GM12878 (cell line): ENCODE results near the gene FGGY. TPM values are rescaled to one million over a fixed set of nuclear protein-coding genes. Genes with fewer than 3 reads are reported as not detected.

Experiments used
- ATAC-seq: fragments of 200-7000 bp; cut with Tn5 transposase; 3 replicates; pipeline ENCODE4 v1.9.1; 2020; ENCODE audit warnings: mild to moderate bottlenecking, moderate library complexity
- BruUV-seq: library from RNA; stranded (reverse); fragments of 400-500 nt; replicated peaks from 2 replicates; lab custom pipeline; 2021; lab: Mats Ljungman, UMichigan
- CTCF ChIA-PET: fragments of 300-600 bp; sonication (Branson Sonifier 250); formaldehyde crosslinking; extraction: SDS; loops from one replicate; lab custom pipeline; 2021; ENCODE audit warnings: inconsistent platforms; lab: Yijun Ruan, JAX
- POLR2A ChIA-PET: fragments of 350-600 bp; formaldehyde crosslinking; extraction: SDS; loops from one replicate; lab custom pipeline; 2021; ENCODE audit warnings: inconsistent platforms; lab: Charles Lee
- RAD21 ChIA-PET: fragments of 300-600 bp; sonication (Branson Sonifier 250); formaldehyde crosslinking; loops from one replicate; lab custom pipeline; 2023; ENCODE audit warnings: antibody characterized with exemption; ENCODE audit not compliant: unreplicated experiment; lab: Charles Lee
- SMC1A ChIA-PET: fragments of 300-600 bp; sonication (Branson Sonifier 250); formaldehyde crosslinking; loops from one replicate; lab custom pipeline; 2023; ENCODE audit not compliant: unreplicated experiment, uncharacterized antibody; lab: Charles Lee
- DNase-seq: peaks from one replicate; pipeline ENCODE4 v3.0.0-alpha.2; 2011; ENCODE audit warnings: low read depth, low spot score
- FAIRE-seq: peaks from 3 replicates; lab custom pipeline; 2011; peaks lifted over from hg19 to GRCh38; lab: Jason Lieb, UNC
- H2AFZ ChIP-seq: 2 replicates; pipeline ENCODE4 v1.6.0; 2011; ENCODE audit warnings: low read depth, low read length, control low read depth; ENCODE audit not compliant: control insufficient read depth
- H3K27ac ChIP-seq: 2 replicates; pipeline ENCODE4 v1.5.1; 2011; ENCODE audit warnings: control low read depth; ENCODE audit not compliant: control insufficient read depth, insufficient read depth
- H3K27me3 ChIP-seq, 2 experiments: replicated peaks in 1 of 2; 2 replicates each; pipeline versions ENCODE4 v1.6.0 to v1.6.1; 2011; ENCODE audit warnings: low read length in 1 of 2; ENCODE audit not compliant: control insufficient read depth in 2 of 2, insufficient read depth in 2 of 2
- H3K36me3 ChIP-seq, 2 experiments: 2 replicates each; pipeline ENCODE4 v1.5.1; 2011; ENCODE audit warnings: low read length in 1 of 2; ENCODE audit not compliant: control insufficient read depth in 2 of 2, insufficient read depth in 2 of 2
- H3K4me1 ChIP-seq: 2 replicates; pipeline ENCODE4 v1.6.1; 2011; ENCODE audit warnings: mild to moderate bottlenecking, low read length, moderate library complexity, mixed read lengths; ENCODE audit not compliant: control insufficient read depth, insufficient read depth
- H3K4me2 ChIP-seq: 2 replicates; pipeline ENCODE4 v1.6.0; 2011; ENCODE audit warnings: control low read depth; ENCODE audit not compliant: control insufficient read depth, insufficient read depth
- H3K4me3 ChIP-seq: fragments of 200-600 bp; sonication (generic); 2 replicates; pipeline ENCODE4 v1.5.1; 2016
- H3K79me2 ChIP-seq: 2 replicates; pipeline ENCODE4 v1.6.0; 2011; ENCODE audit warnings: low read length; ENCODE audit not compliant: control insufficient read depth, insufficient read depth
- H3K9ac ChIP-seq: 2 replicates; pipeline ENCODE4 v1.8.0; 2011; ENCODE audit warnings: low read length, control low read depth, mixed read lengths; ENCODE audit not compliant: control insufficient read depth, insufficient read depth
- H3K9me3 ChIP-seq: replicated peaks from 3 replicates; pipeline ENCODE4 v1.5.1; 2011; ENCODE audit warnings: mild to moderate bottlenecking, low read length; ENCODE audit not compliant: control insufficient read depth, insufficient read depth
- H4K20me1 ChIP-seq: 2 replicates; pipeline ENCODE4 v1.6.0; 2011; ENCODE audit not compliant: control insufficient read depth, insufficient read depth
- BCL11A ChIP-seq: IDR thresholded peaks from 2 replicates; pipeline ENCODE4 v1.6.1; 2011; ENCODE audit warnings: low read depth, low read length
- BHLHE40 ChIP-seq, 2 experiments: fragments of 450-650 bp in 1 of 2; IDR thresholded peaks; 2 replicates each; pipeline ENCODE4 v1.6.1; 2011 to 2017; ENCODE audit warnings: low read depth in 2 of 2, borderline replicate concordance in 1 of 2, improper control_type of control experiment in 1 of 2, low read length in 1 of 2, mild to moderate bottlenecking in 1 of 2
- CHD1 ChIP-seq: IDR thresholded peaks from 2 replicates; pipeline ENCODE4 v1.6.1; 2012; ENCODE audit warnings: low read depth, low read length, improper control_type of control experiment
- GABPA ChIP-seq: IDR thresholded peaks from 2 replicates; pipeline ENCODE4 v1.6.1; 2014; ENCODE audit warnings: antibody characterized with exemption, low read depth, mild to moderate bottlenecking, inconsistent platforms
- NBN ChIP-seq: fragments of 450-650 bp; IDR thresholded peaks from 2 replicates; pipeline ENCODE4 v1.6.1; 2016
- NRF1 ChIP-seq: conservative IDR thresholded peaks from 2 replicates; pipeline ENCODE4 v1.6.1; 2011; ENCODE audit warnings: mild to moderate bottlenecking, low read depth, low read length, improper control_type of control experiment
- RCOR1 ChIP-seq: conservative IDR thresholded peaks from 2 replicates; pipeline ENCODE4 v1.6.1; 2012; ENCODE audit warnings: low read depth, low read length, improper control_type of control experiment
- STAT3 ChIP-seq: IDR thresholded peaks from 2 replicates; pipeline ENCODE4 v1.6.1; 2011; ENCODE audit warnings: low read depth, low read length, improper control_type of control experiment
- YY1 ChIP-seq: IDR thresholded peaks from 2 replicates; pipeline ENCODE4 v1.6.1; 2011; ENCODE audit warnings: low read depth, mild to moderate bottlenecking, low read length
- WGBS: methylation state at CpG from one replicate; pipeline ENCODE4 v1.1.6; 2016; ENCODE audit warnings: low lambda C conversion rate; ENCODE audit not compliant: insufficient replicate concordance, insufficient coverage; ENCODE audit errors: missing lambda C conversion rate; 5-methylcytosine and 5-hydroxymethylcytosine counted together
- in situ Hi-C: fragments of 300-500 bp; cut with MboI; formaldehyde crosslinking; loops from 9 replicates; pipeline ENCODE4 v1.14.3; 2018; ENCODE audit warnings: mixed read lengths
- intact Hi-C: fragments of 100-400 bp; cut with micrococcal nuclease; formaldehyde crosslinking; loops from one replicate; pipeline ENCODE4 v1.14.2; 2022; ENCODE audit not compliant: unreplicated experiment
- polyA plus RNA-seq, 11 experiments: library from polyadenylated mRNA; depleted of rRNA in 4 of 11; unstranded in 6 of 11; stranded (reverse) in 5 of 11; fragments of >200 nt; fragmentation: Nextera tagmentation in 4 of 11; fragmentation: Illumina TruSeq in 1 of 11; extraction: Ambion mirVana in 4 of 11; extraction: Trizol in 1 of 11; gene quantifications; 1 replicate in 1 of 11; 2 replicates in 10 of 11; pipeline versions ENCODE4 v1.2.1 to v1.2.3, GENCODE V29; 2011 to 2016; ENCODE audit warnings: inconsistent platforms in 2 of 11, missing spikeins in 2 of 11, low read depth in 1 of 11
- total RNA-seq, 4 experiments: library from RNA; depleted of rRNA in 3 of 4; stranded (reverse); fragments of >200 nt in 3 of 4; fragmentation: Illumina TruSeq in 1 of 4; extraction: Trizol in 1 of 4; gene quantifications; 2 replicates each; pipeline versions ENCODE4 v1.2.1 to v1.2.3, GENCODE V29; 2013 to 2021
- TF ChIP-seq, protein P1 (sequence below): fragments of 450-650 bp; IDR thresholded peaks from 2 replicates; pipeline ENCODE4 v1.6.1; 2017; ENCODE audit warnings: antibody characterized with exemption, mild to moderate bottlenecking, moderate library complexity
- TF ChIP-seq, protein P2 (sequence below): IDR thresholded peaks from 2 replicates; pipeline ENCODE4 v1.6.1; 2011; ENCODE audit warnings: low read depth, mild to moderate bottlenecking, low read length, moderate library complexity, borderline replicate concordance; ENCODE audit errors: extremely low read depth
- TF ChIP-seq, protein P3 (sequence below): fragments of 450-650 bp; IDR thresholded peaks from 2 replicates; pipeline ENCODE4 v1.6.1; 2017; ENCODE audit warnings: borderline replicate concordance
- TF ChIP-seq, protein P4 (sequence below): fragments of 450-650 bp; IDR thresholded peaks from 2 replicates; pipeline ENCODE4 v1.6.1; 2017; ENCODE audit warnings: mild to moderate bottlenecking, moderate library complexity

FGGY gene
- total and polyA plus RNA-seq, 10 of the 15 experiments (the other 5 are each of a cell fraction or from before 2014, with no cell fraction given), result 6.2 to 11.9 (median 7.5) TPM

DNA sequence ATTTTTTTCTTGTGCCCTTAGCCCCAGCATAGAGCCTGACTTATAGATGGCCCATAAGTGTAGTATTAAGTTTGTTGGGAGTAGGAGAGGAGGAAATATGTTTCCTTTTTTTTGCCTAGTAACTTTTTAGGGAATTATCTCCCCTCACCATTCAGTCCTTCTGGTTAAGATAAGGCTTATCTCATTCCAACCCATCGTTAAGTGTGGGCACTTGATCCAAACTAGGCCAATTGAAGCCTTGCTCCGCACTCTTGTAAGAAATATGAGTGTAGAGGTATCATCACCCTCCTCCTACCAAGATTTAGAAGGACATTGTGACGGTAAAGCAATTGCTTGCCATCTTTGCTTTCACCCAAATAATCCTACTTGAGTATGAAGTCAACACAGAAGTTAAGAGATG is 8.8 kb upstream of the FGGY start:
- WGBS, result 64% methylated on average over 3 of the region's 3 CpGs
- ChIA-PET RAD21 (no interaction called here), SMC1A (interaction anchor here (1.1 kb wide), 1 partner anchor 11 kb away, joined by 3 read pairs; no protein-coding TSS in a partner anchor)

More for the DNA sequence above, 8.8 kb upstream of the FGGY start:
- no peaks in the 10 kb centered on the region for H3K36me3 ChIP-seq
- H2AFZ ChIP-seq, result no peak overlapping the region
- ATAC-seq (no peak), FAIRE-seq (no peak), DNase-seq (no peak)
- ChIA-PET POLR2A (no interaction called here), CTCF (no interaction called here)
- in situ Hi-C loops (no loop called here), intact Hi-C loops (no loop called here)
- no peak overlapping the region for H3K4me2 ChIP-seq
- H3K9me3 ChIP-seq, result no peaks in the 10 kb centered on the region
- H3K79me2 ChIP-seq, result no peaks in the 10 kb centered on the region
- H3K4me1 ChIP-seq, result no peaks in the 10 kb centered on the region
- no TSS peak for BruUV-seq
- H3K9ac ChIP-seq, result no peak overlapping the region
- H3K27me3 ChIP-seq, result no peaks in the 10 kb centered on the region; a peak in 1 of 4 replicates
- TF ChIP-seq STAT3, result no peak
- TF ChIP-seq, protein P1, sequence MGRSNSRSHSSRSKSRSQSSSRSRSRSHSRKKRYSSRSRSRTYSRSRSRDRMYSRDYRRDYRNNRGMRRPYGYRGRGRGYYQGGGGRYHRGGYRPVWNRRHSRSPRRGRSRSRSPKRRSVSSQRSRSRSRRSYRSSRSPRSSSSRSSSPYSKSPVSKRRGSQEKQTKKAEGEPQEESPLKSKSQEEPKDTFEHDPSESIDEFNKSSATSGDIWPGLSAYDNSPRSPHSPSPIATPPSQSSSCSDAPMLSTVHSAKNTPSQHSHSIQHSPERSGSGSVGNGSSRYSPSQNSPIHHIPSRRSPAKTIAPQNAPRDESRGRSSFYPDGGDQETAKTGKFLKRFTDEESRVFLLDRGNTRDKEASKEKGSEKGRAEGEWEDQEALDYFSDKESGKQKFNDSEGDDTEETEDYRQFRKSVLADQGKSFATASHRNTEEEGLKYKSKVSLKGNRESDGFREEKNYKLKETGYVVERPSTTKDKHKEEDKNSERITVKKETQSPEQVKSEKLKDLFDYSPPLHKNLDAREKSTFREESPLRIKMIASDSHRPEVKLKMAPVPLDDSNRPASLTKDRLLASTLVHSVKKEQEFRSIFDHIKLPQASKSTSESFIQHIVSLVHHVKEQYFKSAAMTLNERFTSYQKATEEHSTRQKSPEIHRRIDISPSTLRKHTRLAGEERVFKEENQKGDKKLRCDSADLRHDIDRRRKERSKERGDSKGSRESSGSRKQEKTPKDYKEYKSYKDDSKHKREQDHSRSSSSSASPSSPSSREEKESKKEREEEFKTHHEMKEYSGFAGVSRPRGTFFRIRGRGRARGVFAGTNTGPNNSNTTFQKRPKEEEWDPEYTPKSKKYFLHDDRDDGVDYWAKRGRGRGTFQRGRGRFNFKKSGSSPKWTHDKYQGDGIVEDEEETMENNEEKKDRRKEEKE, result no peak
- TF ChIP-seq CHD1, result no peak
- no peak for TF ChIP-seq RCOR1
- TF ChIP-seq, protein P2, sequence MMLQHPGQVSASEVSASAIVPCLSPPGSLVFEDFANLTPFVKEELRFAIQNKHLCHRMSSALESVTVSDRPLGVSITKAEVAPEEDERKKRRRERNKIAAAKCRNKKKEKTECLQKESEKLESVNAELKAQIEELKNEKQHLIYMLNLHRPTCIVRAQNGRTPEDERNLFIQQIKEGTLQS, result no peak
- TF ChIP-seq BHLHE40 (IDR thresholded peaks at IDR 0.05; ENCODE audit: borderline replicate concordance in 1 of 2, low read depth in 2 of 2, low read length in 1 of 2), result no peak
- no peak for TF ChIP-seq BCL11A
- TF ChIP-seq, protein P3, sequence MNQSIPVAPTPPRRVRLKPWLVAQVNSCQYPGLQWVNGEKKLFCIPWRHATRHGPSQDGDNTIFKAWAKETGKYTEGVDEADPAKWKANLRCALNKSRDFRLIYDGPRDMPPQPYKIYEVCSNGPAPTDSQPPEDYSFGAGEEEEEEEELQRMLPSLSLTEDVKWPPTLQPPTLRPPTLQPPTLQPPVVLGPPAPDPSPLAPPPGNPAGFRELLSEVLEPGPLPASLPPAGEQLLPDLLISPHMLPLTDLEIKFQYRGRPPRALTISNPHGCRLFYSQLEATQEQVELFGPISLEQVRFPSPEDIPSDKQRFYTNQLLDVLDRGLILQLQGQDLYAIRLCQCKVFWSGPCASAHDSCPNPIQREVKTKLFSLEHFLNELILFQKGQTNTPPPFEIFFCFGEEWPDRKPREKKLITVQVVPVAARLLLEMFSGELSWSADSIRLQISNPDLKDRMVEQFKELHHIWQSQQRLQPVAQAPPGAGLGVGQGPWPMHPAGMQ, result no peak
- no peak for TF ChIP-seq GABPA
- no peak for TF ChIP-seq NBN
- no peak for TF ChIP-seq NRF1
- TF ChIP-seq YY1, result no peak
- TF ChIP-seq, protein P4, sequence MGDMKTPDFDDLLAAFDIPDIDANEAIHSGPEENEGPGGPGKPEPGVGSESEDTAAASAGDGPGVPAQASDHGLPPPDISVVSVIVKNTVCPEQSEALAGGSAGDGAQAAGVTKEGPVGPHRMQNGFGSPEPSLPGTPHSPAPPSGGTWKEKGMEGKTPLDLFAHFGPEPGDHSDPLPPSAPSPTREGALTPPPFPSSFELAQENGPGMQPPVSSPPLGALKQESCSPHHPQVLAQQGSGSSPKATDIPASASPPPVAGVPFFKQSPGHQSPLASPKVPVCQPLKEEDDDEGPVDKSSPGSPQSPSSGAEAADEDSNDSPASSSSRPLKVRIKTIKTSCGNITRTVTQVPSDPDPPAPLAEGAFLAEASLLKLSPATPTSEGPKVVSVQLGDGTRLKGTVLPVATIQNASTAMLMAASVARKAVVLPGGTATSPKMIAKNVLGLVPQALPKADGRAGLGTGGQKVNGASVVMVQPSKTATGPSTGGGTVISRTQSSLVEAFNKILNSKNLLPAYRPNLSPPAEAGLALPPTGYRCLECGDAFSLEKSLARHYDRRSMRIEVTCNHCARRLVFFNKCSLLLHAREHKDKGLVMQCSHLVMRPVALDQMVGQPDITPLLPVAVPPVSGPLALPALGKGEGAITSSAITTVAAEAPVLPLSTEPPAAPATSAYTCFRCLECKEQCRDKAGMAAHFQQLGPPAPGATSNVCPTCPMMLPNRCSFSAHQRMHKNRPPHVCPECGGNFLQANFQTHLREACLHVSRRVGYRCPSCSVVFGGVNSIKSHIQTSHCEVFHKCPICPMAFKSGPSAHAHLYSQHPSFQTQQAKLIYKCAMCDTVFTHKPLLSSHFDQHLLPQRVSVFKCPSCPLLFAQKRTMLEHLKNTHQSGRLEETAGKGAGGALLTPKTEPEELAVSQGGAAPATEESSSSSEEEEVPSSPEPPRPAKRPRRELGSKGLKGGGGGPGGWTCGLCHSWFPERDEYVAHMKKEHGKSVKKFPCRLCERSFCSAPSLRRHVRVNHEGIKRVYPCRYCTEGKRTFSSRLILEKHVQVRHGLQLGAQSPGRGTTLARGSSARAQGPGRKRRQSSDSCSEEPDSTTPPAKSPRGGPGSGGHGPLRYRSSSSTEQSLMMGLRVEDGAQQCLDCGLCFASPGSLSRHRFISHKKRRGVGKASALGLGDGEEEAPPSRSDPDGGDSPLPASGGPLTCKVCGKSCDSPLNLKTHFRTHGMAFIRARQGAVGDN, result no peak
- H3K27ac ChIP-seq, result no peak overlapping the region
- H4K20me1 ChIP-seq, result no peaks in the 10 kb centered on the region
- H3K4me3 ChIP-seq, result no peak overlapping the region
